ENCODE data around the gene AKIRIN2. TPM values are rescaled to one million over a fixed set of nuclear protein-coding genes. Genes with fewer than 3 reads are reported as not detected.

Gene AKIRIN2
- total and polyA plus RNA-seq, 2 donors (not counting 3 experiments of a cell fraction or from before 2014, with no cell fraction given): 19.0 to 46.4 TPM

- Histone ChIP-seq H2AFZ (ENCODE audit: low read depth, low read length) (no peak overlapping the region), H3K27ac (ENCODE audit: insufficient read depth, low read depth, low read length) (no peak overlapping the region), H3K4me3 (replicated peaks in 1 of 3; ENCODE audit: insufficient read depth in 1 of 3, low read depth in 1 of 3, low read length in 3 of 3) (no peak overlapping the region), H4K20me1 (replicated peaks; ENCODE audit: control insufficient read depth, extremely low read depth, insufficient read depth, low read length) (no peaks in the 10 kb centered on the region), H3K9ac (replicated peaks; ENCODE audit: extremely low read depth, insufficient read depth, low read length) (no peak overlapping the region), H3K27me3 (ENCODE audit: control insufficient read depth in 2 of 2, insufficient read depth in 2 of 2, low read length in 2 of 2) (no peaks in the 10 kb centered on the region), H3K36me3 (ENCODE audit: control insufficient read depth in 2 of 2, extremely low read depth in 1 of 2, insufficient read depth in 2 of 2, low read length in 2 of 2) (no peaks in the 10 kb centered on the region), H3K4me2 (ENCODE audit: insufficient read depth, low read length) (no peak overlapping the region), H3K9me3 (replicated peaks; ENCODE audit: control insufficient read depth, insufficient read depth, low read length) (no peaks in the 10 kb centered on the region), H3K79me2 (ENCODE audit: control insufficient read depth, insufficient read depth, low read length) (no peaks in the 10 kb centered on the region), H3K9me1 (replicated peaks; ENCODE audit: control insufficient read depth, extremely low read depth, insufficient read depth, low read length) (no peaks in the 10 kb centered on the region), H3K4me1 (ENCODE audit: control insufficient read depth, extremely low read depth, insufficient read depth, low read length) (no peaks in the 10 kb centered on the region)
- FAIRE-seq: no peak
- POLR2A ChIA-PET: no interaction called here
- intact Hi-C loops (cut with micrococcal nuclease): no loop called here
- dilution Hi-C loops (cut with MboI; ENCODE audit: extremely low pct_ligation_motif_present, low sequenced_read_pairs): no loop called here
- no TSS peak for BruUV-seq (replicated peaks)
- DNase-seq (ENCODE audit: low read depth, low spot score): no peak
- TF ChIP-seq MAX (IDR thresholded peaks at IDR 0.05; ENCODE audit: insufficient read depth, insufficient read length) (no peak), POLR2A (IDR thresholded peaks at IDR 0.05; ENCODE audit: low read depth, low read length) (no peak), EZH2 (IDR thresholded peaks at IDR 0.05; ENCODE audit: borderline replicate concordance, low read depth, low read length, severe bottlenecking) (no peak), JUN (IDR thresholded peaks at IDR 0.05; ENCODE audit: borderline replicate concordance, insufficient read depth, insufficient read length, low read depth) (no peak), POLR2AphosphoS5 (IDR thresholded peaks at IDR 0.05; ENCODE audit: insufficient read depth, low read depth, low read length) (no peak), GATA2 (IDR thresholded peaks at IDR 0.05; ENCODE audit: insufficient read depth, insufficient read length, low read depth, low read length) (no peak), FOS (IDR thresholded peaks at IDR 0.05; ENCODE audit: borderline replicate concordance, insufficient read depth, low read length) (no peak), CTCF (IDR thresholded peaks at IDR 0.05; ENCODE audit: extremely low read depth in 1 of 2, insufficient read depth in 1 of 2, low read depth in 1 of 2, low read length in 2 of 2) (no peak), MYC (IDR thresholded peaks at IDR 0.05; ENCODE audit: low read depth, low read length) (no peak)
- CTCF ChIA-PET: no interaction called here
These were observed 60.9 kb downstream of the AKIRIN2 start for GRCh38 chr6:87641065-87641692.

All from endothelial cell of umbilical vein (primary cell).